HepG2 (cell line): Measurements from ENCODE around the gene PRCD. TPM values are rescaled to one million over a fixed set of nuclear protein-coding genes. Genes with fewer than 3 reads are reported as not detected.

Source experiments
- ATF5 ChIP-seq: sonication (generic); formaldehyde crosslinking; IDR thresholded peaks from 2 replicates; pipeline ENCODE4 v1.4.0; 2020; ENCODE audit warnings: mild to moderate bottlenecking, low read depth, missing genetic modification reagents
- ATM ChIP-seq: fragments of 450-650 bp; IDR thresholded peaks from 2 replicates; pipeline ENCODE4 v1.7.1; 2017; ENCODE audit warnings: mild to moderate bottlenecking, borderline replicate concordance
- CEBPB ChIP-seq: IDR thresholded peaks from 2 replicates; pipeline ENCODE4 v1.6.1; 2011; ENCODE audit warnings: low read depth, low read length, improper control_type of control experiment, borderline replicate concordance
- GMEB2 ChIP-seq: IDR thresholded peaks from 2 replicates; pipeline ENCODE4 v1.6.1; 2016; ENCODE audit warnings: missing biosample characterization, missing genetic modification reagents, low read depth
- HNRNPUL1 ChIP-seq: fragments of 200-400 bp; formaldehyde crosslinking; IDR thresholded peaks from 2 replicates; pipeline ENCODE4 v1.6.1; 2017; ENCODE audit warnings: low read depth, mild to moderate bottlenecking, low read length, moderate library complexity
- HOMEZ ChIP-seq: IDR thresholded peaks from 2 replicates; pipeline ENCODE4 v1.6.1; 2016; ENCODE audit warnings: low read depth
- JARID2 ChIP-seq: sonication (generic); formaldehyde crosslinking; IDR thresholded peaks from 2 replicates; pipeline ENCODE4 v1.8.1; 2023; ENCODE audit warnings: missing genetic modification reagents, inconsistent platforms; ENCODE audit not compliant: insufficient replicate concordance
- KAT2B ChIP-seq: fragments of 150-350 bp; IDR thresholded peaks from 2 replicates; pipeline ENCODE4 v1.6.1; 2014; ENCODE audit warnings: low read depth, low read length, borderline replicate concordance
- KDM1A ChIP-seq: IDR thresholded peaks from 2 replicates; pipeline ENCODE4 v1.6.1; 2016; ENCODE audit warnings: missing compliant biosample characterization
- NBN ChIP-seq: fragments of 450-650 bp; conservative IDR thresholded peaks from 2 replicates; pipeline ENCODE4 v1.6.1; 2017
- ONECUT2 ChIP-seq: sonication (generic); formaldehyde crosslinking; IDR thresholded peaks from 2 replicates; pipeline ENCODE4 v1.4.0; 2020; ENCODE audit warnings: missing genetic modification reagents
- PATZ1 ChIP-seq: sonication (generic); formaldehyde crosslinking; IDR thresholded peaks from 2 replicates; pipeline ENCODE4 v1.4.0; 2020; ENCODE audit warnings: missing genetic modification reagents
- RARG ChIP-seq: sonication (generic); formaldehyde crosslinking; IDR thresholded peaks from 2 replicates; pipeline ENCODE4 v1.4.0; 2020; ENCODE audit warnings: low read depth, mild to moderate bottlenecking, missing genetic modification reagents
- TERF1 ChIP-seq: sonication (generic); formaldehyde crosslinking; IDR thresholded peaks from 2 replicates; pipeline ENCODE4 v1.8.0; 2022; ENCODE audit warnings: mild to moderate bottlenecking, missing genetic modification reagents, moderate library complexity
- TFDP1 ChIP-seq: IDR thresholded peaks from 2 replicates; pipeline ENCODE4 v1.6.1; 2016; ENCODE audit warnings: missing compliant biosample characterization, missing genetic modification reagents, borderline replicate concordance
- ZBTB21 ChIP-seq: sonication (generic); formaldehyde crosslinking; IDR thresholded peaks from 2 replicates; pipeline ENCODE4 v1.4.0; 2020; ENCODE audit warnings: missing genetic modification reagents
- ZEB1 ChIP-seq: IDR thresholded peaks from 2 replicates; pipeline ENCODE4 v1.6.1; 2012; ENCODE audit warnings: mild to moderate bottlenecking, low read depth, inconsistent platforms; ENCODE audit not compliant: insufficient replicate concordance
- ZNF317 ChIP-seq: sonication (generic); formaldehyde crosslinking; IDR thresholded peaks from 2 replicates; pipeline ENCODE4 v1.5.0; 2020; ENCODE audit warnings: mild to moderate bottlenecking, missing genetic modification reagents
- ZNF383 ChIP-seq: sonication (generic); formaldehyde crosslinking; IDR thresholded peaks from 2 replicates; pipeline ENCODE4 v1.4.0; 2020; ENCODE audit warnings: missing genetic modification reagents, mild to moderate bottlenecking, borderline replicate concordance
- ZNF577 ChIP-seq: sonication (generic); formaldehyde crosslinking; IDR thresholded peaks from 2 replicates; pipeline ENCODE4 v1.4.0; 2020; ENCODE audit warnings: mild to moderate bottlenecking, low read depth, missing genetic modification reagents, borderline replicate concordance
- ZNF580 ChIP-seq: IDR thresholded peaks from 2 replicates; pipeline ENCODE4 v1.6.1; 2016; ENCODE audit warnings: low read depth, borderline replicate concordance
- ZNF781 ChIP-seq: sonication (generic); formaldehyde crosslinking; IDR thresholded peaks from 2 replicates; pipeline ENCODE4 v1.5.1; 2020; ENCODE audit warnings: borderline replicate concordance, mild to moderate bottlenecking, missing genetic modification reagents; ENCODE audit errors: not compliant biosample characterization
- polyA plus RNA-seq, 8 experiments: library from polyadenylated mRNA; depleted of rRNA in 3 of 8; stranded (reverse) in 7 of 8; unstranded in 1 of 8; fragments of >200 nt; fragmentation: Illumina TruSeq in 4 of 8; extraction: Trizol in 4 of 8; gene quantifications; 2 replicates each; pipeline versions ENCODE4 v1.2.1 to v1.2.3, GENCODE V29; 2011 to 2016; ENCODE audit warnings: low read depth in 4 of 8, missing spikeins in 1 of 8, mixed read lengths in 1 of 8; ENCODE audit not compliant: insufficient read depth in 1 of 8
- total RNA-seq, 5 experiments: library from RNA; depleted of rRNA; stranded (reverse); fragments of >200 nt; fragmentation: Illumina TruSeq; extraction: Trizol; gene quantifications; 2 replicates each; pipeline ENCODE4 v1.2.3, GENCODE V29; 2016; ENCODE audit warnings: low read depth in 1 of 5

Gene PRCD
- total and polyA plus RNA-seq, 2 of the 13 experiments (the other 11 are each of a cell fraction or from before 2014, with no cell fraction given) = 0.51 TPM; not detected in 1

- TF ChIP-seq HOMEZ (CRISPR knock-in tag) (no peak), HNRNPUL1 (no peak), TFDP1 (CRISPR knock-in tag) (no peak), ZNF383 (no peak), PATZ1 (no peak), ZNF781 (CRISPR knock-in tag) (peak; percentile 25), KDM1A (no peak), ZEB1 (peak; percentile 56), TERF1 (CRISPR knock-in tag) (no peak), JARID2 (CRISPR knock-in tag) (no peak), RARG (CRISPR knock-in tag) (no peak), ZNF580 (0 out of 2 replicates have a peak, but pooled peaks have one; percentile 9), ZNF577 (CRISPR knock-in tag) (no peak), ATM (no peak), ATF5 (0 out of 2 replicates have a peak, but pooled peaks have one; percentile 49), GMEB2 (no peak), NBN (no peak), ONECUT2 (no peak), CEBPB (no peak), ZBTB21 (CRISPR knock-in tag) (no peak), ZNF317 (CRISPR knock-in tag) (peak; percentile 64; the same call in 1 of the 2 replicates), KAT2B (no peak)
Measured at GRCh38 chr17:76501827-76502307, 38.0 kb upstream of the PRCD start (continued).
